Smooth muscle cell (in vitro differentiated cells): ENCODE data around the gene HSBP1L1. TPM values are rescaled to one million over a fixed set of nuclear protein-coding genes. Genes with fewer than 3 reads are reported as not detected.
"Not testable (repeated sequence)": the region's sequence is repeated elsewhere in the genome, so short reads cannot be mapped to it uniquely, and the experiment has no call there.

Experiments used
- DNase-seq: peaks from one replicate; lab custom pipeline; 2025; ENCODE audit not compliant: unreplicated experiment; lab: John Stamatoyannopoulos, UW
- H2AFZ ChIP-seq: fragments of 200-600 bp; sonication (generic); 2 replicates; pipeline ENCODE4 v1.6.0; 2016; ENCODE audit warnings: antibody characterized with exemption, low read depth, mild to moderate bottlenecking
- H3F3A ChIP-seq: fragments of 200-600 bp; sonication (generic); 2 replicates; pipeline ENCODE4 v1.6.0; 2017; ENCODE audit warnings: antibody characterized with exemption, low read depth
- H3K27ac ChIP-seq: fragments of 200-600 bp; sonication (generic); 2 replicates; pipeline ENCODE4 v1.5.1; 2016; ENCODE audit warnings: low read depth, mild to moderate bottlenecking
- H3K27me3 ChIP-seq: fragments of 200-600 bp; sonication (generic); 2 replicates; pipeline ENCODE4 v1.6.1; 2016; ENCODE audit warnings: low read depth, mild to moderate bottlenecking
- H3K36me3 ChIP-seq: fragments of 200-600 bp; sonication (generic); 2 replicates; pipeline ENCODE4 v1.5.1; 2016; ENCODE audit warnings: low read depth
- H3K4me1 ChIP-seq: fragments of 200-600 bp; sonication (generic); 2 replicates; pipeline ENCODE4 v1.5.1; 2016; ENCODE audit warnings: low read depth
- H3K4me2 ChIP-seq: fragments of 200-600 bp; sonication (generic); 2 replicates; pipeline ENCODE4 v1.6.0; 2016; ENCODE audit warnings: mild to moderate bottlenecking
- H3K4me3 ChIP-seq: fragments of 200-600 bp; sonication (generic); 2 replicates; pipeline ENCODE4 v1.5.1; 2016; ENCODE audit warnings: mild to moderate bottlenecking
- H3K79me2 ChIP-seq: fragments of 200-600 bp; sonication (generic); 2 replicates; pipeline ENCODE4 v1.6.0; 2016; ENCODE audit warnings: low read depth, mild to moderate bottlenecking
- H3K9ac ChIP-seq: fragments of 200-600 bp; sonication (generic); 2 replicates; pipeline ENCODE4 v1.6.0; 2016; ENCODE audit warnings: low read depth
- H3K9me3 ChIP-seq: fragments of 200-600 bp; sonication (generic); replicated peaks from 2 replicates; pipeline ENCODE4 v1.5.1; 2016; ENCODE audit warnings: low read depth
- H4K20me1 ChIP-seq: fragments of 200-600 bp; sonication (generic); 2 replicates; pipeline ENCODE4 v1.6.0; 2016; ENCODE audit warnings: low read depth
- WGBS: methylation state at CpG from one replicate; pipeline ENCODE4 v1.1.7; 2016; ENCODE audit warnings: low lambda C conversion rate; 5-methylcytosine and 5-hydroxymethylcytosine counted together
- polyA plus RNA-seq: library from polyadenylated mRNA; unstranded; fragments of >200 nt; fragmentation: Nextera tagmentation; extraction: Ambion mirVana; gene quantifications from 2 replicates; pipeline ENCODE4 v1.2.1, GENCODE V29; 2016
- total RNA-seq: library from RNA; depleted of rRNA; stranded (reverse); fragments of >200 nt; gene quantifications from 2 replicates; pipeline ENCODE4 v1.2.3, GENCODE V29; 2014
- TF ChIP-seq, protein P1 (sequence below): fragments of 200-600 bp; sonication (generic); IDR thresholded peaks from 2 replicates; pipeline ENCODE4 v1.5.1; 2017; ENCODE audit warnings: borderline replicate concordance, mild to moderate bottlenecking, antibody characterized with exemption; ENCODE audit not compliant: insufficient read depth, poor library complexity, severe bottlenecking

Gene HSBP1L1
- total and polyA plus RNA-seq, 2 experiments from 2014 or later, result 12.4 to 24.6 TPM

DNA sequence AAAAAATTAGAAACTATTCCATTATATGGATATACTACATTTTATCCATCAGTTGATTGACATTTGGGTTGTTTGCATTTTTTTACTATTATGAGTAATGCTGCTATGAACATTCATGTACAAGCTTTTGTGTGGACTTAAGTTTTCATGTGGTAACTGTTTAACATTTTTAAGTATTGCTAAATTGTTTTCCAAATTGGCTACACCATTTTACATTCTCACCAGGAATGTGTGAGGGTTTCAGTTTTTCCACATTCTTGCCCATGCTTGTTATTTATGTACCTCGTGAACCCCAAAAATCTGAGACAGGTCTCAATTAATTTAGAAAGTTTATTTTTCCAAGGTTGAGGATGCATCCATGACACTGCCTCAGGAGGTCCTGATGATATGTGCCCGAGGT, 27.1 kb downstream of the HSBP1L1 start:
- Histone ChIP-seq H3K4me3 (no peak overlapping the region), H3K27me3 (no peaks in the 10 kb centered on the region), H3K4me1 (peaks cover 10% of the 10 kb centered on the region), H4K20me1 (peaks cover 12% of the 10 kb centered on the region), H3K36me3 (no peaks in the 10 kb centered on the region), H3K9me3 (no peaks in the 10 kb centered on the region), H3K9ac (no peak overlapping the region), H3F3A (peaks cover 5% of the 10 kb centered on the region), H3K79me2 (peaks cover 17% of the 10 kb centered on the region), H3K4me2 (no peak overlapping the region), H2AFZ (no peak overlapping the region), H3K27ac (no peak overlapping the region)
- no peak for DNase-seq
- TF ChIP-seq, protein P1, sequence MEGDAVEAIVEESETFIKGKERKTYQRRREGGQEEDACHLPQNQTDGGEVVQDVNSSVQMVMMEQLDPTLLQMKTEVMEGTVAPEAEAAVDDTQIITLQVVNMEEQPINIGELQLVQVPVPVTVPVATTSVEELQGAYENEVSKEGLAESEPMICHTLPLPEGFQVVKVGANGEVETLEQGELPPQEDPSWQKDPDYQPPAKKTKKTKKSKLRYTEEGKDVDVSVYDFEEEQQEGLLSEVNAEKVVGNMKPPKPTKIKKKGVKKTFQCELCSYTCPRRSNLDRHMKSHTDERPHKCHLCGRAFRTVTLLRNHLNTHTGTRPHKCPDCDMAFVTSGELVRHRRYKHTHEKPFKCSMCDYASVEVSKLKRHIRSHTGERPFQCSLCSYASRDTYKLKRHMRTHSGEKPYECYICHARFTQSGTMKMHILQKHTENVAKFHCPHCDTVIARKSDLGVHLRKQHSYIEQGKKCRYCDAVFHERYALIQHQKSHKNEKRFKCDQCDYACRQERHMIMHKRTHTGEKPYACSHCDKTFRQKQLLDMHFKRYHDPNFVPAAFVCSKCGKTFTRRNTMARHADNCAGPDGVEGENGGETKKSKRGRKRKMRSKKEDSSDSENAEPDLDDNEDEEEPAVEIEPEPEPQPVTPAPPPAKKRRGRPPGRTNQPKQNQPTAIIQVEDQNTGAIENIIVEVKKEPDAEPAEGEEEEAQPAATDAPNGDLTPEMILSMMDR, result no peak
- 90% methylated on average over 2 of the region's 2 CpGs for WGBS

DNA sequence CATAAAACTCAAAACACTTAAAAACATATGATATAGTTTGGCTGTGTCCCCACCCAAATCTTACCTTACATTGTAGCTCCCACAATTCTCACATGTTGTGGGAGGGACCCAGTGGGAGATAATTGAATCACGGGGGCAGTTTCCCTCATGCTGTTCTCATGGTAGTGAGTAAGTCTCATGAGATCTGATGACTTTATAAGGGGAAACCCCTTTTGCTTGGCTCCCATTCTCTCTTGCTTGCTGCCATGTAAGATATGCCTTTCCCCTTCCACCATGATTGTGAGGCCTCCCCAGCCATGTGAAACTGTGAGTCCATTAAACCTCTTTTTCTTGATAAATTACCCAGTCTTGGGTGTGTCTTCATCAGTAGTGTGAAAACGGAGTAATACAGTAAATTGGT, 35.3 kb downstream of the HSBP1L1 start:
- not testable (repeated sequence) for H3K27ac ChIP-seq, H3K9ac ChIP-seq, H3K79me2 ChIP-seq, H2AFZ ChIP-seq, H3K9me3 ChIP-seq, H3K4me1 ChIP-seq, H3K4me2 ChIP-seq, H3F3A ChIP-seq, H4K20me1 ChIP-seq, H3K4me3 ChIP-seq, H3K27me3 ChIP-seq, DNase-seq, H3K36me3 ChIP-seq
- 88% methylated on average over 2 of the region's 2 CpGs for WGBS

DNA sequence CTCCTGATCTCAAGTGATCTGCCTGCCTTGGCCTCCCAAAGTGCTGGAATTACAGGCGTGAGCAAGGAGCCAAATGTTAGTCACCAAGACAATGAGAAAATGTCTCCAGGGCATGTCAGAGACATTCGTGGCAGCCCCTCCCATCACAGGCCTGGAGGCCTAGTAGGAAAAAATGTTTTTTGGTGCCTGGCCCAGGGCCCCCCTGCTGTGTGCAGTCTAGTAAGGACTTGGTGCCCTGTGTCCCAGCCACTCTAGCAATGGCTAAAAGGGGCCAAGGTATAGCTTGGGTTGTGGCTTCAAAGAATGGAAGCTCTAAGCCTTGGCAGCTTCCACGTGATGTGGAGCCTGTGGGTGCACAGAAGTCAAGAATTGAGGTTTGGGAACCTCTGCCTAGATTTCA, 36.4 kb downstream of the HSBP1L1 start:
- TF ChIP-seq, protein P1, result no peak
- Histone ChIP-seq H3K27me3 (no peaks in the 10 kb centered on the region), H3K36me3 (no peaks in the 10 kb centered on the region), H3K9ac (no peak overlapping the region), H3K9me3 (no peaks in the 10 kb centered on the region), H3F3A (no peaks in the 10 kb centered on the region), H3K79me2 (no peaks in the 10 kb centered on the region), H3K4me2 (no peak overlapping the region), H3K27ac (no peak overlapping the region), H4K20me1 (no peaks in the 10 kb centered on the region), H3K4me1 (no peaks in the 10 kb centered on the region), H3K4me3 (no peak overlapping the region), H2AFZ (no peak overlapping the region)
- 86% methylated on average over 3 of the region's 3 CpGs for WGBS
- DNase-seq, result no peak

DNA sequence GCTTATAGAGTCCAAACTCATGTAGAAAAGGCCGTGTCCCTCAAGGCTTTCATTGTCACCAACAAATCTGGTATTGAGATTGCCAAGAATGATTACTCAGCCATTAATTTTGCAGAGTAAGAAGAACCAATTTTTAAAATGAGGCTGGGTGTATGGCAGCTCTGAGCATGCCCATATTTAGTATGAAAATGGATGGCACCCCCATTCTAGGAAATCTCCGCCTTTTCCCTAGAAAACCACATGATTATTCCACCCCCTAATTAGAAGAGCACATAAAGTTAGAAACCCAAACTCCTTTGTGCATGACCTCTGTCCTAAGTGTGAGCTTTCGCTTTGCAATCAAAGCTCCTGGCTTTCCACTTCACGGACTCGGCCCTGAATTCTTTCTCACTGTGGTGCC, 38.0 kb downstream of the HSBP1L1 start:
- Histone ChIP-seq H3K4me2 (no peak overlapping the region), H3K9me3 (no peaks in the 10 kb centered on the region), H3K27ac (no peak overlapping the region), H4K20me1 (no peaks in the 10 kb centered on the region), H3K4me3 (no peak overlapping the region), H3K36me3 (no peaks in the 10 kb centered on the region), H3K79me2 (no peaks in the 10 kb centered on the region), H3K27me3 (no peaks in the 10 kb centered on the region), H3K9ac (no peak overlapping the region), H3K4me1 (no peaks in the 10 kb centered on the region), H3F3A (no peaks in the 10 kb centered on the region), H2AFZ (no peak overlapping the region)
- no peak for DNase-seq
- 86% methylated on average over 5 of the region's 5 CpGs for WGBS
- TF ChIP-seq, protein P1, result no peak
